Anterior cingulate cortex (tissue), 58 donors: ENCODE data around the gene RPS3.

Experiments used
- DNase-seq, 58 donors: peaks; one replicate each; lab custom pipeline; 2025; lab: John Stamatoyannopoulos, UW

Gene RPS3

DNA sequence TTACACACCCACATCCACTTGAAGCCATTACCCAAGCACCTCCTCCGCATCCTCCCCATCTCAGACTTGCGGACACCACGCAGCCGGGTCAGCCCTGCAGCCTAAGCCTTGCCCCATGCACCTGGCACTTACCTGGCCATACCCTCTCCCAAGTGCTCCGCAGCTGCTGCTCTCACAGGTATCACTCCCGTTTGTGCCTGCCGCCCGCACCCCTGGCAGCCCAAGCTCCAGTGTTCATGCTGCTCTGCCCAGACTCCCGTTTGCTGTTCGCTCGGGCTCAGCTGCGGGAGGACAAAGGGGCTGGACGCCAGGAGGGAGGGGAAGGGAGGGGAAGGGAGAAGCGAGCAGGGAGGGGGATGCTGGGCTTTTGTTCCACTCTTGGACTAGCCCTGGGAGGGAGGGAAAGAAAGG lies 33.6 kb downstream of the RPS3 start, which contains the start of gene KLHL35:
KLHL35 (minus strand) TSS at position 293 of the 411 bp plus-strand sequence. CDS start 2,574 bp downstream, outside the sequence.
- peak in 32 of 58 donors; percentile 8 to 71 (median 30) for DNase-seq

DNA sequence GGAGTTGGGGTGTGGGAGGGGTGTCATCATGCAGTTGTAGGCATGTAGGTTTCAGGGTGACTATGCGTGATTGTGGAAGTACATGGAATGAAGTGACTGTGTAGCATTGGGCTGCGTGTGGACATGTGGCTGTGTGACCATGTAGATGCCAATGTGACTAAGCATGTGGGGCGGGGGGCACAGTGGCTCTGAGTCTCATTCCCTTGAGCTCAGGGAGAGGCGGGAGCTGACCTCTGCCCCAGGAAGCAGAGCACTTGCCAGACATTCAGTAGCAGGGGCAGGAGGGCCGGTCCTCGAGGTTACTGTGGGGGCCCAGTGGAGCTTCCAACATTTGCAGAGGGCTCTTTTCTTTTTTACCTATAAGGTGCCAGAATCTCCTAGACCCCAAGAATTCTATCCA lies 34.1 kb downstream of the RPS3 start:
- no peak for DNase-seq

DNA sequence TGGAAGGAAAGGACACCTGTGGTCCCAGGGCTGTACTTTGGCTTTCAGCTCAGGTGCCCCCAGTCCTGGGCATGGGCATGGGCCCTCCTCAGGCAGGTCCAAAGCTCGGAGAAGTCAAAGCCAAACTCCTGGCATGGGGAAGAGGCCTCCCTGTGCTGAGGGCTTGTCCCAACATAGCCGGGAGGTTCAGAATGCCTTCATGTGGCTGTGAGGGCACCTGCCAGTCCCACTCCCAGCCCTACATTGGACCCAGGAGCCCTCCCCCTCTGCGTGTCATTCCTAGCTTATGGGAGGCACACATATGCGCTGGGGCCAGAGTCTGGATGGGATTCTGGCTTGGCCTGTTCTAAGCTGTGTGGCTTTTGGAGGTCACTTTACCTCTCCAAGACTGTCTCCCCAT lies 34.7 kb downstream of the RPS3 start:
- DNase-seq, result no peak

DNA sequence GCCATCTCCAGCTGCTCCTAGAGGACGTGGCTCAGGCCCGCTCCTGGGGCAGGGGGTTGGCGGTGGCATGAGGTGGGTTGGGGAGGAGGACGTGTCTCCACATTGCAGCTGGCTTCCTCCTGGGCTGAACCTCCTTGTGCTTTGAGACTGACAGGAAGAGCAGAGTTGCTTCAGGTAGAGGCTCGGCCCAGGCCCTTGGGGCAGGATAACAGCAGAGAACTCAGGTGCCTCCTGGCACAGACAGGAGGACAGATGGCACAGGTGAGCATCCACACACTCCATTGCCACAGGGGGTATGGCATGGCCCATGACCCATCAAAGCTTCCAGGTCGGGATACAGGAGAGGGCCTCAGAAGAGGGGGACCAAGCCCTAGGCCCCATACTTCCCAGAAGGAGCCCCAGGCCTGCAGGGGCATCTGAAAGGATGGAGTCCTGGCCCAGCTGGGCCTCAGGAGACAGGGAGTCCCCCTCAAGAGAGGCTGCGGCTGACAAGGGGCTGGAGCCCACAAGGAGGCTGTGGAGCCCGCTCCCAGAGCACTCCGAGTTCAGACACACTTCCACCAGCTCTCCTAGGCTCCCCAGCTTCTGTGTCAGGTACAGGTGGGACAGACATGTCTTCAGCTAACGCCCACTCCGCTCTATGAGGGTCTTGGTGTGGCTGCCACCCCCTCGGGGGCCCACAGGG lies 35.7 kb downstream of the RPS3 start:
- DNase-seq, result no peak

DNA sequence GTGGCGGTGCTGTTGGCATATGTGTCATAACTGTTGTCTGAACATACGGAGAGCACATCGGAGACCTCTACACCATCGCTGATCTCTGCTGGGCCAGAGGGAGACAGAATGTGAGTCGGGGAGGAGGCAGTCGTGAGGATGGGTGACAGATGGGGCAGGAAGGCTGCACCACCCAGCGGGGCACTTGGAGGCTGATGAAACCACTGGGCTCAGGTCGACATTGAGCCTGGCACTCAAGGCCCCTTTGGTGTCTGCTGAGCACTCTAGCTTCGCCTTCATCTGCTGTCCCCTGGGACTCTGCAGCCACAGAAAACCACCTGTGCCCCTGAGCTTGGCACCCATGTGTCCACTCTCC lies 36.2 kb downstream of the RPS3 start:
- DNase-seq, result no peak

DNA sequence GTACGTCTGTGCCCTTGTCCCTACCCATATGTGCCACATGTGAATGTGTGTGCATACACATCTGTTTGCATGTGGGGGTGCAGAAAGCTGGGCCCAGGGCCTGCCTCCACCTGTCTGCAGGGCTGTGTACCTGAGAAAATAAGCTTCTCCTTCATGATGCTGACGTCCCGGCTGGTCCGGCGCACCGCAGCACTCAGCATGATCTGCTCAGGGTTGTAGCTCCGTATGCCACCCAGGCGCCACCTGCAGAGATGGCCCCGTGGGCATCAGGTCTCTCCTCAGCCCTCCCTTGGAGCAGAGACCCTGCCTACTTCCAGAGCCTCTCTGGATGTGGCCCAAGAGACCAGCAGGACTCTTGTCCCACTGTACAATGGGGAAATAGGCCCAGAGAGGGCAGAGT lies 37.5 kb downstream of the RPS3 start:
- no peak for DNase-seq

DNA sequence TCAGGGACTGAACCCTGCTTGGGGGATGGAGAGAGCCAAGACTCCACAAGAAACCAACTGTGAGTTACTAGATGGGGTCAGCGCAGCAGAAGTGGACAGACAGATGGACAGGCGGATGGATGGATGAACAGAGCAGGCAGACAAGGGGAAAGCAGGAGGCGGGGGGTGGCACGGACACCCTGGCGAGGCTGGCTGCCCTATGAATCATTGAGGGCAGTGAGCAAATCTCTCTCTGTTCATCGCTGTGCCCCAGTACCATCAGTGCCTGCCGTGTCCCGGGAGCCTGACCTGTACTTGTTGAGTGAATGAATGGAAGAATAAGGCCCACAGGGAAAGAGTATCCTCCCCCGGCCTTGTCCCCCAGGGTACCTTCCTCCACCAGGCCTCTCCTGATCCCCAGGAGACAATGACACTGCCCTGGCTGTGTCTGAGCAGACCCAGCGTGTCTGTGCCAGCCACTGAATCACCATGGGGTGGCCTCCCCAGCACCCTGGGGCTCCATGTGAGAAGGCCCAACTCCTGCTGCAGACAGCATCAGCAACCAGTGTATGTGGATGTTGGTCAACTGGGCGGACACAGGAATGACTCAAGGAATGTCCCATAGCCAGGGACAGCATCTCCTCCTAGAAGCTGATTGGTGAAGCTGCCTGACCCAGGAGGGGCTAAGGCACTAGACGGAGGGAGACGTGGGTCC lies 38.8 kb downstream of the RPS3 start:
- no peak for DNase-seq

DNA sequence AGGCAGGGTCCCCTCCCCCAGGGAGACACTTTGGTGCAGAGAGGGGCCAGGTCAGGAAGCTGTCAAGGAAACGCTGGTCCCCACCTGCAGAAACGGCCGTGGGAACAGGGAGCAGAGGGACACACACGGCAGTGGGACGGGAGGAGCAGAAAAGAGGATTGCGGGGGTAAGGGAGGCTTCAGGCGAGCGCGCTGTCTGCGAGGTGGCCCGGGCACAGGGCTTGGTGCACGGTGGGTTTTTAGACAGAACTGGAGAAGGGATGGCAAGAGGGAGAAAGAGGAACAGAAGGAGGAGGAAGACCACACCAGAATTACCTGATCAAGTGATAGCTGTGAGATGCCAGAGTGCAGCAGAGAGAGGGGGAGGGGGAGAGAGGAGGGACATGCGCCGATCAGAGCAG lies 39.7 kb downstream of the RPS3 start:
- no peak for DNase-seq

DNA sequence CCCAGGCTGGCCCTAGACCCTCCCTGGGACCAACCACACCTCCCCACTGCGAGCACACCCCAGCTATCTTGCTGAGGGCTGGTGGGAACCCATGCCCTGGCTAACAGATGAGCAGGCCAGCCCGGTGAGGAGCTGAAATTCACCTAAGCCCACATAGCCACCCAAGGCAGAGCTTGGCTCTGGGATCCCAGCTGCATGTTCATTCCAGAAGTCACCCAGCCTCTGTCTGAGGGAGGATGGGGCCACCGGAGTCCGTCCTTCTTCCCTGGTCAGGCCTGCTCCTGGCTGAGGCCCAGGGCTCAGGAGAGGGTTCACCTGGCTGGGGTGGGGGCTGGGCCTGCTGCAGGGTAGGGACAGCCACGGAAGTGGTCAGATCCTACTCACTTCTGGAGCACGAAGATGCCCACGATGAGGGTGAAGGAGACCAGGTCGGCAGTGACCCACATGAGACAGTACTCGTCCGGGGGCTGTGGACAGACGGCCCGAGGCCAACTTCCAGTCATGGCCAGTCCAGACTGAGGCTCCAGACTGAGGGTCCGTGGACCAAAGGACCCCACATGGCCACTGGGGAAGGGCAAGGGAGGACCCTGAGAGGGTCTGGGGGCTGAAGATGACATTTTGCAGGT lies 40.3 kb downstream of the RPS3 start:
- DNase-seq, result no peak

DNA sequence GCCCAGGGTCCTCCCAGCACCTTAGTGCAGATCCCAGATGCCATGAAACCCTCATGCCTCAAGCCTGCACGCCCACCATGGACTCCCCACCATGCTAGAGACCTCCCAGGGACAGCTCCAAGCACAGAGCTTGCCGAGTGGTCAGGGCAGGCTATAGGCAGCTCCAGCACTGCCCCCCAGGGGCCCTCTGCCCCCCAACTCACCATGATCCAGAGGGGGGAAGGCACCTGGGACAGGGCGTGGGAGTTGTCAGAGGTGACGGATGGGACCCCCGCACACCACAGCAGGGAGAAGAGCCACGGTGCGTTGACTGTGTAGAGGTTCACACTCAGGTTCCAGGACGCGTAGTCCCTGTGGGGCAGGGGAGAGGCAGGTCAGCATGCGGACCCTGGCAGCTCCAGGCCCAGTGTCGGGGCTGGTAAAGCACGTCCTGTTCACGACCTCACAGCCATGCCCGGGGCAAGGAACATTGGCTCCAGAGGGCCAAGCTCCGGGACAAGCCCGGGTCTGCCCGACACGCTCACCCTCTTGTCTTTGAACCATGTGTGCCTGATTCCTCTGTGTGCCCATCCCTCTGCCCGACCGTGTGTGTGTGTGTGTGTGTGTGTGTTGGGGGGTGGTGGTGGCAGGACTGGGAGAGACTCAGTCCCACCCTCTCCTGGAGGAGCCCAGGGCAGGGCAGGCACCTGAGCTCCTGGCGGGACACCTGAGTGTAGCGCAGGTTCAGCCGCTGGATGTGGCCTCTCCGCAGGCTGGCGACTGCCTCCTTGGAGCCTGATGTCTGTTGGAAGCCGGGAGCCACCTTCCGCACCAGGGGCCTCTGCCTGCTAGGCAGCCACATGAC lies 41.9 kb downstream of the RPS3 start:
- DNase-seq, result no peak

DNA sequence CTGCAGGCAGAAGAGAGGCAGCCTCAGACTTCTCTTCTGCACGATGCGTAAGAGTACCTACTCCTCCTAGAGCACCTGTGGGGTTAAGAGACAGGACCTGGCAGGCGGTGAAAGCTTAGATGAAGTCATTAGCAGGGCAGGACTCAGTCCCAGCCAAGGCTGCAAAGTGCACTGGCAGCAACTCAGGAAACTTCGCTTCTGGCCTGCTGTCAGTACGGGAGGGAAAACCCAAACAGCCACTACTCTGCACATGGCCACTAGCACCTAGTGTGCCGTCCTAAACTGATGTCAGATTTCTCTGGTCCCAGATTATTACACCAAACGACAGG lies 42.5 kb downstream of the RPS3 start:
- no peak for DNase-seq

DNA sequence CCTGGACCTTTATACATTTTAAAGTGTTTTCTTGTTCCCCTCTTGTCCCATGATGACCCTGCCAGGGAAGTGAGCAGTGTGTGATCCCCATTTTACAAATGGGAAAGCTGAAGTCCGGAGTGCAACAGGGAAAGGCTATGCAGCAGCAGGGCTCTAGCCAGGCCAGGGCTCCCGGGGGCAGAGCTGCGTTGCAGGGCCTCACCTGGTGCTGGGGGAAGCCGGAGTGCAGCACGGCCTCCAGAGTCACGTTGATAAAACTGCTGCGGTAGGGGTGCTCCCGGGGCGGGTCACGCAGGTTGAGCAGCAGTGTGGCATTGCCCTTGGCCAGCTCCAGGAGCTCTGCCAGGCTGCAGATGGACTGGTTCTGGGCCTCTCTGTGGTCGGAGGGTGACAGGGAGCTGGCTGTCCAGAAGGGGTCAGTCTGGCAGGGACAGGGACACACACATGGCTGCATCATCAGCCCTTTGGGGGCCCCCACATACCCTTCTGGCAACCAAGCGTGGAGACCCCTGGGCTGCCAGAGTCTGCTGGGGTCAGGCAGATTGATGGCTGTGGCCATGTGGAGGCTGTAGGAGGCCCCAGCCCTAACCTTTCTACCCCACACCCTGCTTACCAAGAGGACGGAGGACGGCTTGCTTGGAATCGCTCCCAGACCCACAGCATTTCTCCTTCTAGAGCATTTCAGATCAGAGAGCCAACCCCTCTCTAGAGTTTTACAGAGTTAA lies 43.0 kb downstream of the RPS3 start:
- DNase-seq, result no peak

DNA sequence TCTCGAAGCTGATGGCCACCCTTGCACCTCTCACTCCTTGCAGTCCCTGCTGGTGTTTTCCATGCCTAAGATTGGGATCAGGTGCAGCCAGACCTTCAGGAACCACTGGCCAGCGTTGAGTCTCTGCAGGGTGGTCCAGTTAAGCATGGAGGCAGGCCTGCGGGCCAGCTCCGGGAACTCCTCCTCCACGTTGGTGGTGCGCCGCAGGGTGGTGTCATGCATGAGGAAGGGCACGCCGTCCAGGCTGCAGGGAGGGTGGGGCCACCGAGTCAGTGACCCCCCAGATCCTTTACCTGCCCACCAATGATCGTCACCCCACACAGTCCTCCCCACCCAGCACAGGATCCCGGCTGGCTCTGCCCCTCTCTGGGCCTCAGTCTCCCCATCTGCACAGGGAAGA lies 43.7 kb downstream of the RPS3 start:
- no peak for DNase-seq

DNA sequence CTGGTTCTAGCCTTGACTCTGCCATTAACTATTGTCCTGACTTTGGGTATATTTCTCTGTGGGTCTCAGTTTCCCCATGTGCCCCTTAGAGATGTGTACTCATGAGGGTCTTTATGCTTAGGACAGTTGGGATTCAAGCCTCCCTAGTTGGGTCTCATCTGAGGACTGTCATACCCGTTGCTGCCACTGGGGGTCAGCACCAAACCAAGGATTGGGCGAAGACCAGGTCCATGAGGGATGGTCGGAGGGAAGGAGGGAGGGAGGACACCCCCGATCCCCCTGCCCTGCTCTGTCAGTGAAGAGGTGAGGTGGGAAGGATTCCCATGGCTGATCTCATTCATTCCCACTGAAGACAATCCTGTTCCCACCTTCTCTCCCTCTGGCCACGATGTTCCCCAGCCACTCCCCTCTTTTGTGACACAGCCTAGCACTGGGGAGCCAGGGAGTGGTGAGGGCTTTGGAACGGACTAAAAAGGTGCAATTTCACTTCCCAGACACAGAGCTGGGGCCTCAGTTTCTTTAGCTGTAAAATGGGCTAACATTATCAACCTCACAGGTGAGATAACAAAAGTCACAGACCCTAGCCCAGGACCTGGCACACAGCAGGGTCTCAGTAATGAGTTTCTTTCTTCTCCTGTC lies 46.1 kb downstream of the RPS3 start:
- peak in 51 of 58 donors; percentile 9 to 83 (median 37) for DNase-seq

DNA sequence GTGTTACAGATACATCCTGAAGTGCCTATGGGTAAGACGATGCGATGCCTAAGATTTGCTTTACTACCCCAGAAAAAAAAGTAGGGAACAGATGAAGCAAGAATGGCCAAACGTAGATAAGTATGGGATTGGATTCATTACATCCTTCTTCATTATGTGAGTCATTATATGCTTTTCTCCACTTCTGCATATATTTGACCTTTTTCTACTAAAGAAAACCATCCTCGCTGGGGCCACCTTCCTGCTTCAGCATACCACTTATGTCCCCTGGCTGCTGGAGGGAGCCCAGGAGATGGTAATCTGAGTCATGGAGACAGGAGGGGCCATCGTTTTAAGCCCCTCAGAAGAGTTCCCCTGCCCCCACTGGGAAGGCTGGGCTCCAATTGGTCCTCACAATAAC lies 48.1 kb downstream of the RPS3 start:
- DNase-seq, result no peak

DNA sequence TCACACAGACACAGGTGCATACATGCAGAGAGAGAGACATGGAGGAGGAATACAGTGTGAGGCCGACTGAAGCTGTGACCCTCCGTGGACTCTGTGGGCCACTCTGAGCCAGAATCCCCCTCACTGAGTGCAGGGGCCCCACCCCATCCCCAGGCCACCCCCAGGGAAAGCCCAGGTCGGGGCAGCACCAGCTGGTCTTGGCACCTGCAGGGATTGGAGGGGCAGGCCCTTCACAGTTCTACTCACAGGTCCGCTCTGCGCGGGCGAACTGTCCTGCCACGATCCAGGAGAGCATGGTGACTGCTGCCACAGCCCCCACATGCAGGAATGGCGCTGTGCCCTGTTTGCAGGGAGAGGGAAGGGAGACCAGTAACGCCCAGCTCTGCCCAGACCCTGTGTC lies 50.0 kb downstream of the RPS3 start:
- DNase-seq, result no peak

DNA sequence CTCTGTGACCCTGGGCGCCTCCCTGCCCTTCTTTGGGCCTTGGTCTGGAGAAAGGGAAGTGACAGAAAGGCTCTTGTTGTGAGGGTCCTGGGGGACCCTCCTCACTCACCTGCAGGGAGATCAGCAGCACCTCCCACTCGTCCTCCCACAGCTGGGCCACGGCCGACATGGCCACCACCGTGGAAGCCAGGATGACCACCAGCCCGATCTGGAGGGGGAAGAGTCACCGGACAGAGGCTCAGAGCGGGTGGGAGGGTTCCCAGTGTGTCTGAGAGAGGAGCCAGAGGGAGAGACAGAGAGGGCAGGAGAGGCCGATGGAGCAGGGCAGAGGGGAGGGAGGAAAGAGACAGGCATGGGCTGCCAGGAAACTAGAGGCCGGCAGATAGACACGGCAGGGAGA lies 50.5 kb downstream of the RPS3 start:
- no peak for DNase-seq

DNA sequence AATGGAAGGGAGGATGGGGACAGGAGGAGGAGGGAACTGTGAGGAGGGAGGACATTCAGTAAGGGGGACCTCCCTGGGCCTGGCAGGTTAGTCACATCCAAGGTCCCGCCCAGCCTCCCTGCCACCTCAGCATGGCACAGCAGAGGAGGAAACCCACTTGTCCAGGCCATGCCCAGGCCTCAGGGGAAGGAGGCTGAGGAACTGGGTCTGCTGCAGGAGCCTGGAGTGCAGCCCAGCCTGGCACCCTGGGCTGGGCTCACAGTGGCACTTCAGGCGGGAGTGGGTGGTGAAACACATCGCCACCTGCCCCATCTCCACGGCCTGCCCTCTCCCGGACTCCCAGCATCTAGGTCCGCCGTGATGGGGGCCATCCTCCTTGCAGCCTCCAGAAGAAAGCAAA lies 50.9 kb downstream of the RPS3 start:
- DNase-seq, result no peak

DNA sequence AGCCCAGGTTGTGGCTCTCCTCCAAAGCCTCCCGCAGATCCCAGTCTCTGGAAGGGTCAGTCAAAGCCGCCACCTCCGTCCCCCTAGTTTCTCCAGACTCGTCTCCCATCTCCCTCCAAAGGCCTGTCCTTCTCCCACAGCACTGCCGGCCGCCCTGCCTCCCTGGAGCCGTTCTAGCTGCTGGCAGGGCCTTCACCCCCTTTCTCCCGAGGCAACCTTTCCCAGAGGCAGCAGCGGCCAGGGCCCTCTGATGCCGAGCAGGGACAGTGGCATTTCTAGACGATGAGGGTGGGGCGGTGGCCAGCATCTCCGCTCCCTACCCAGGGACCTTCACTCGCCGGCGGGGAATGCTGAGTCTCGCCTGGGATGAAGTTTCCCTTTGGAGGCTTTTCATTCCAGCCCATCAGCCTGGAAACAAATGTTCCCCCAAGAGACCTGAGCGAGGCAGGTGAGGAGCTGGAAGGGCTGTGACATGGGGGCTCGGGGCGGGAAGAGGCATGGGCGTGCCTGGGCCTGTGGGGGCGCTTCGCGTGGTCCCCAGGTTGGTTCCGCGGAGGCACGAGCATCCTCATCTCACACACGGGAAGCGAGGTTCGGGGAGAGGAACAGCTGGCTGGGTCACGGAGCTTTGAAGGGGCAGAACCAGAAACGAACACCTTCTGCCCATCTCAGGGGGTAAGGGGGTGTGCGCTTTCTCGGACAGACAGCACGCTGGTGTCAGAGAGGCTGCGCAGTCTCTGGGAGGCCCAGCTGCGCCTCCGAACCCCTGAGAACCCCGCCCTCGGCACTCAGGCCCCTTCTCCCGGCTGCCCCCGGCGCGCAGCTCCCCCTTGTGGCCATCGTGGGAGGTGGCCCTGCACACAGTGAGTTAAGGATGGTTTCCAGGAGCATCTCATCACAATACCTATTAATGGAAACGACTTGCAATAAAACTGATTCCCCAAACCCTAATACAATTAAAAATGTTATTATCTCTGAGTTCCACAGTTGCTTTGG lies 51.8 kb downstream of the RPS3 start:
- DNase-seq, result no peak
